ENCODE results near the gene USP11.

USP11 gene

DNA sequence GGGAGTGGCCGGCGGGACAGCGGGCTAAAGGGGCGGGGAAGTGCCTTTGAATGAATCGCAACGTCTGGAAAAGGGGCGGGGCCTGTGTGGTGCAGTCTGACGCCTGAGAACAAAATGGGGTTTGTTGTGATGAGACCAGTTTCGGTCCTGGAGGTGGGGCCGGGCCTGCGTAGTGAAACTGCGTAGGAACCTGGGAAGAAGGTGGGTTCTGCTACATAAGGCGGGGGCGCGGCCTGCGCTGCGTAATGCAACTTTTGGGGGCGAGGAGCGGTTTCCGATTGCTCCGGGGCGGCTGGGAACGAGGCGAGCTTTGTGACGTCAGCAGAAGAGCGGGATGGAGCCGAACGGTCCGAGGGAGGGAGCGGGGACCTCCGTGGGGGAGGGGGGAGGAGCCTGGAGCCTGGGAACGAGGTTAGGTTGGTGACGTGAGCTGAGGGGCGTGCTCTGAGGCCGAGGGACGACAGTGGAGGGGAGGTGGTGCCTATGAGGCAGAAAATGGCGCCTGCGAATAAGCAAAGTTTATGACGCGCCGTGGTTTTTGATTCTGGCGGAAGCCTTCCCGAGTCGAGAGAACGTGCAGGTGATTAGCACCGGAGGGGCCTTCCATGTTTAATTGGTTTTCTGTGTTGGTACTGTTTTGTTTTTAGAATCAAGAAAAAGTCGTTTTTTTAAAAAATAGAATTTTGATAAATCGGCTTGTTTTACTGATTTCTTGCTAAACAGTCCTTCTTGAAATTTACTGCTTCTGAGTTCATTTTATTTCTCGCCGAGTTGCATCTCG, 714 bp downstream of the USP11 start (continued):
- TF ChIP-seq, protein P1, sequence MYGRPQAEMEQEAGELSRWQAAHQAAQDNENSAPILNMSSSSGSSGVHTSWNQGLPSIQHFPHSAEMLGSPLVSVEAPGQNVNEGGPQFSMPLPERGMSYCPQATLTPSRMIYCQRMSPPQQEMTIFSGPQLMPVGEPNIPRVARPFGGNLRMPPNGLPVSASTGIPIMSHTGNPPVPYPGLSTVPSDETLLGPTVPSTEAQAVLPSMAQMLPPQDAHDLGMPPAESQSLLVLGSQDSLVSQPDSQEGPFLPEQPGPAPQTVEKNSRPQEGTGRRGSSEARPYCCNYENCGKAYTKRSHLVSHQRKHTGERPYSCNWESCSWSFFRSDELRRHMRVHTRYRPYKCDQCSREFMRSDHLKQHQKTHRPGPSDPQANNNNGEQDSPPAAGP (tag by site-specific recombination; IDR thresholded peaks at IDR 0.05), result peak; percentile 86
- no peak for TF ChIP-seq ZNF37A (tag by site-specific recombination; IDR thresholded peaks at IDR 0.05)

DNA sequence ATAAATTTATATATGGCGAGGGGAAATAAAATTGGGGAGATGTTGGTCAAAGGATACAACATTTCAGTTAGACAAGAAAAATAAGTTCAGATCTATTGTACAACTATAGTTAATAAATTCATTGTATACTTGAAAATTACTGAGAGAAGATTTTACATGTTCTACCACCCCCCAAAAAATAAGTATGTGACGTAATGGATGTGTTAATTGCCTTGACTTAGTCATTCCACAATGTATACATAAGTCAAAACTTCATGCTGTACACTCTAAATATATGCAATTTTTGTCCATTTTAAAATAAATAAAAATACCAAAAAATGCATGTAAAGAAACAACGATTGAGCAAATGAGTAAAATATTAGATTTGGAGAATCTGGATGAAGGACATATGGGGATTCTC, 1.8 kb downstream of the USP11 start:
- Histone ChIP-seq H3K4me3 (ENCODE audit: low read depth, low read length) (peak overlapping the region; percentile 87), H3K9me3 (ENCODE audit: control insufficient read depth, insufficient read depth, low read depth, low read length) (no peaks in the 10 kb centered on the region), H3K4me1 (ENCODE audit: control insufficient read depth, insufficient read depth, low read length) (peaks cover 7% of the 10 kb centered on the region; the same call in 1 of the 2 replicates), H3K27ac (ENCODE audit: extremely low read depth, low read depth, low read length) (no peak overlapping the region), H3K36me3 (ENCODE audit: control insufficient read depth in 2 of 2, insufficient read depth in 1 of 2, low read length in 2 of 2) (peaks cover 0 to 21% of the 10 kb centered on the region in 2 experiments; a peak in 2 of 3 replicates)
- TF ChIP-seq ZNF777 (tag by site-specific recombination; IDR thresholded peaks at IDR 0.05; ENCODE audit: borderline replicate concordance), result no peak
- peak; percentile 88 for TF ChIP-seq ATF2 (tag by site-specific recombination; IDR thresholded peaks at IDR 0.05; ENCODE audit: low read depth)
- peak; percentile 66 for TF ChIP-seq ZNF629 (tag by site-specific recombination; IDR thresholded peaks at IDR 0.05)
- TF ChIP-seq ZNF707 (tag by site-specific recombination; IDR thresholded peaks at IDR 0.05), result no peak
- CTCF ChIA-PET, result no interaction called here
- POLR2A ChIA-PET, result no interaction called here

- TF ChIP-seq ZNF394 (tag by site-specific recombination; IDR thresholded peaks at IDR 0.05; ENCODE audit: borderline replicate concordance) (no peak), ZNF621 (tag by site-specific recombination; IDR thresholded peaks at IDR 0.05) (no peak), ZNF214 (tag by site-specific recombination; IDR thresholded peaks at IDR 0.05; ENCODE audit: borderline replicate concordance) (no peak), ZNF585B (tag by site-specific recombination; IDR thresholded peaks at IDR 0.05) (no peak), ZFP69B (tag by site-specific recombination; IDR thresholded peaks at IDR 0.05) (no peak), HIC1 (tag by site-specific recombination; IDR thresholded peaks at IDR 0.05) (no peak), ZNF112 (tag by site-specific recombination; IDR thresholded peaks at IDR 0.05) (no peak), ZNF324 (tag by site-specific recombination; IDR thresholded peaks at IDR 0.05) (no peak), GFI1B (tag by site-specific recombination; IDR thresholded peaks at IDR 0.05) (no peak), ZNF768 (tag by site-specific recombination; IDR thresholded peaks at IDR 0.05) (no peak)
- TF ChIP-seq, protein P2, sequence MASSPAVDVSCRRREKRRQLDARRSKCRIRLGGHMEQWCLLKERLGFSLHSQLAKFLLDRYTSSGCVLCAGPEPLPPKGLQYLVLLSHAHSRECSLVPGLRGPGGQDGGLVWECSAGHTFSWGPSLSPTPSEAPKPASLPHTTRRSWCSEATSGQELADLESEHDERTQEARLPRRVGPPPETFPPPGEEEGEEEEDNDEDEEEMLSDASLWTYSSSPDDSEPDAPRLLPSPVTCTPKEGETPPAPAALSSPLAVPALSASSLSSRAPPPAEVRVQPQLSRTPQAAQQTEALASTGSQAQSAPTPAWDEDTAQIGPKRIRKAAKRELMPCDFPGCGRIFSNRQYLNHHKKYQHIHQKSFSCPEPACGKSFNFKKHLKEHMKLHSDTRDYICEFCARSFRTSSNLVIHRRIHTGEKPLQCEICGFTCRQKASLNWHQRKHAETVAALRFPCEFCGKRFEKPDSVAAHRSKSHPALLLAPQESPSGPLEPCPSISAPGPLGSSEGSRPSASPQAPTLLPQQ (tag by site-specific recombination; IDR thresholded peaks at IDR 0.05), result no peak
- H3K4me1 ChIP-seq (ENCODE audit: control insufficient read depth, insufficient read depth, low read length), result peaks cover 7% of the 10 kb centered on the region; the same call in 1 of the 2 replicates
- no peak overlapping the region for H3K4me3 ChIP-seq (ENCODE audit: low read depth, low read length)
- POLR2A ChIA-PET, result interaction anchor here (0.6 to 0.8 kb wide), 2 partner anchors 13 to 149 kb away, joined by 3 read pairs; no protein-coding TSS in a partner anchor
- H3K27ac ChIP-seq (ENCODE audit: extremely low read depth, low read depth, low read length), result no peak overlapping the region
- H3K36me3 ChIP-seq (ENCODE audit: control insufficient read depth in 2 of 2, insufficient read depth in 1 of 2, low read length in 2 of 2), result peaks cover 0 to 26% of the 10 kb centered on the region in 2 experiments; a peak in 2 of 3 replicates
- CTCF ChIA-PET, result no interaction called here
- no peaks in the 10 kb centered on the region for H3K9me3 ChIP-seq (ENCODE audit: control insufficient read depth, insufficient read depth, low read depth, low read length)
Observed at GRCh38 chrX:47235691-47236103, 2.9 kb downstream of the USP11 start.
